Astrocyte (in vitro differentiated cells and primary cell): Measurements from ENCODE around the gene KIRREL3. TPM values are rescaled to one million over a fixed set of nuclear protein-coding genes. Genes with fewer than 3 reads are reported as not detected.

ENCODE experiments used
- DNase-seq: peaks from one replicate; pipeline ENCODE4 v3.0.0-alpha.2; 2010; ENCODE audit warnings: low read depth
- FAIRE-seq: peaks from 2 replicates; lab custom pipeline; 2011; peaks lifted over from hg19 to GRCh38; lab: Jason Lieb, UNC
- H2AFZ ChIP-seq: 2 replicates; pipeline ENCODE4 v1.6.0; 2012; ENCODE audit warnings: low read depth, low read length, inconsistent platforms
- H3K27ac ChIP-seq: 2 replicates; pipeline ENCODE4 v1.5.1; 2011; ENCODE audit warnings: low read depth, low read length, inconsistent platforms
- H3K27me3 ChIP-seq: 2 replicates; pipeline ENCODE4 v1.6.0; 2011; ENCODE audit warnings: low read length, inconsistent platforms; ENCODE audit not compliant: insufficient read depth
- H3K36me3 ChIP-seq: 2 replicates; pipeline ENCODE4 v1.5.1; 2011; ENCODE audit warnings: low read length, inconsistent platforms; ENCODE audit not compliant: insufficient read depth
- H3K4me1 ChIP-seq: 2 replicates; pipeline ENCODE4 v1.5.1; 2011; ENCODE audit warnings: low read length, inconsistent platforms; ENCODE audit not compliant: insufficient read depth
- H3K4me2 ChIP-seq: 2 replicates; pipeline ENCODE4 v1.6.0; 2012; ENCODE audit warnings: low read length, inconsistent platforms
- H3K4me3 ChIP-seq: 2 replicates; pipeline ENCODE4 v1.5.1; 2011; ENCODE audit warnings: low read depth, mild to moderate bottlenecking, low read length, inconsistent platforms; ENCODE audit not compliant: insufficient read depth
- H3K79me2 ChIP-seq: 2 replicates; pipeline ENCODE4 v1.6.0; 2012; ENCODE audit warnings: mild to moderate bottlenecking, low read length, inconsistent platforms; ENCODE audit not compliant: insufficient read depth
- H3K9ac ChIP-seq: 2 replicates; pipeline ENCODE4 v1.6.0; 2012; ENCODE audit warnings: mild to moderate bottlenecking, low read length, inconsistent platforms
- H3K9me3 ChIP-seq: 2 replicates; pipeline ENCODE4 v1.5.1; 2012; ENCODE audit warnings: low read depth, mild to moderate bottlenecking, low read length, inconsistent platforms; ENCODE audit not compliant: insufficient read depth
- H4K20me1 ChIP-seq: 2 replicates; pipeline ENCODE4 v1.6.0; 2012; ENCODE audit warnings: low read length, inconsistent platforms; ENCODE audit not compliant: insufficient read depth
- H3K27ac Mint-ChIP-seq: one replicate; pipeline ENCODE4 v1.8.0; 2021; ENCODE audit warnings: mild to moderate bottlenecking, mixed read lengths; ENCODE audit not compliant: unreplicated experiment
- H3K27me3 Mint-ChIP-seq: one replicate; pipeline ENCODE4 v1.8.0; 2021; ENCODE audit warnings: low read depth, mixed read lengths; ENCODE audit not compliant: unreplicated experiment
- H3K36me3 Mint-ChIP-seq: one replicate; pipeline ENCODE4 v1.8.0; 2021; ENCODE audit warnings: low read depth, mixed read lengths; ENCODE audit not compliant: unreplicated experiment
- H3K4me1 Mint-ChIP-seq: one replicate; pipeline ENCODE4 v1.8.0; 2021; ENCODE audit warnings: low read depth, mixed read lengths; ENCODE audit not compliant: unreplicated experiment
- H3K4me3 Mint-ChIP-seq: one replicate; pipeline ENCODE4 v1.8.0; 2021; ENCODE audit warnings: mild to moderate bottlenecking, moderate library complexity, mixed read lengths; ENCODE audit not compliant: unreplicated experiment
- H3K9me3 Mint-ChIP-seq: one replicate; pipeline ENCODE4 v1.8.0; 2021; ENCODE audit warnings: mild to moderate bottlenecking, mixed read lengths; ENCODE audit not compliant: unreplicated experiment
- CTCF ChIP-seq: IDR thresholded peaks from 2 replicates; pipeline ENCODE4 v1.5.1; 2011; ENCODE audit warnings: low read depth, mild to moderate bottlenecking, inconsistent platforms, low read length, moderate library complexity; ENCODE audit not compliant: insufficient read depth
- EZH2 ChIP-seq: IDR thresholded peaks from 2 replicates; pipeline ENCODE4 v1.6.1; 2012; ENCODE audit warnings: mild to moderate bottlenecking, low read length, inconsistent platforms; ENCODE audit not compliant: insufficient read depth
- total RNA-seq: library from RNA; stranded (reverse); gene quantifications from 2 replicates; pipeline ENCODE4 v1.2.1, GENCODE V29; 2021

KIRREL3 gene
- total RNA-seq, 1 donor from 2014 or later: 0.91 TPM

DNA sequence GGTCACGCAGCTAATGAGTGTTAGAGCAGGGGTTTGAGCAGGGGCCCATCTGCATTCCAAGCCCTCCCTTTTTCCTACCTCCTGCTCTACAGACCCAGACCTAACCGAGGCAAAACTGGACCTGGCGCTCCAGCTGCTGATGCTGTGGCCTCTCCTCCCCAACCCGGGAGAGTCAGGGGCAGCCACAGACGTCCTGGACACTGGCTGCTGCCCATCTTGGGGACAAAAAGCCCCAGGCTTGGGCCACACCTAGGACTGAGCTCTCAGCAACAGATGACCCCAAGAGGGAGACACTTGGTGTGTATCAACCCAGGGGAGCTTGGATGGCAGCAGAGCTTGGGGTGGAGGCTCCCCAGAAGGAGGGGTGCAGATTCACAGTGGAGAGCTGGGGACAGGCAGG lies 472.5 kb downstream of the KIRREL3 start:
- H3K36me3 ChIP-seq: no peaks in the 10 kb centered on the region
- DNase-seq (no peak), FAIRE-seq (no peak)
- Mint-ChIP-seq H3K4me3 (no peak overlapping the region), H3K36me3 (no peaks in the 10 kb centered on the region), H3K27ac (no peak overlapping the region), H3K9me3 (no peaks in the 10 kb centered on the region), H3K27me3 (peaks cover 64% of the 10 kb centered on the region), H3K4me1 (no peaks in the 10 kb centered on the region)
- H3K9me3 ChIP-seq: no peaks in the 10 kb centered on the region
- H3K4me3 ChIP-seq: no peak overlapping the region
- no peak overlapping the region for H2AFZ ChIP-seq
- no peaks in the 10 kb centered on the region for H4K20me1 ChIP-seq
- no peak for TF ChIP-seq CTCF
- TF ChIP-seq EZH2: no peak
- H3K4me2 ChIP-seq: no peak overlapping the region
- no peaks in the 10 kb centered on the region for H3K4me1 ChIP-seq
- H3K79me2 ChIP-seq: no peaks in the 10 kb centered on the region
- H3K9ac ChIP-seq: no peak overlapping the region
- no peaks in the 10 kb centered on the region for H3K27me3 ChIP-seq
- H3K27ac ChIP-seq: no peak overlapping the region

GRCh38 chr11:126527651-126528050 lies 472.9 kb downstream of the KIRREL3 start:
- no peaks in the 10 kb centered on the region for H3K9me3 Mint-ChIP-seq
- Histone ChIP-seq H3K9ac (no peak overlapping the region), H3K4me1 (no peaks in the 10 kb centered on the region), H2AFZ (no peak overlapping the region), H3K9me3 (no peaks in the 10 kb centered on the region), H3K79me2 (no peaks in the 10 kb centered on the region), H3K27ac (no peak overlapping the region), H3K4me3 (no peak overlapping the region), H3K36me3 (no peaks in the 10 kb centered on the region), H3K4me2 (no peak overlapping the region), H4K20me1 (no peaks in the 10 kb centered on the region), H3K27me3 (no peaks in the 10 kb centered on the region)
- no peaks in the 10 kb centered on the region for H3K4me1 Mint-ChIP-seq
- no peak overlapping the region for H3K27ac Mint-ChIP-seq
- H3K4me3 Mint-ChIP-seq: no peak overlapping the region
- FAIRE-seq (no peak), DNase-seq (no peak)
- TF ChIP-seq EZH2 (no peak), CTCF (no peak)
- H3K27me3 Mint-ChIP-seq: peaks cover 69% of the 10 kb centered on the region
- H3K36me3 Mint-ChIP-seq: no peaks in the 10 kb centered on the region

DNA sequence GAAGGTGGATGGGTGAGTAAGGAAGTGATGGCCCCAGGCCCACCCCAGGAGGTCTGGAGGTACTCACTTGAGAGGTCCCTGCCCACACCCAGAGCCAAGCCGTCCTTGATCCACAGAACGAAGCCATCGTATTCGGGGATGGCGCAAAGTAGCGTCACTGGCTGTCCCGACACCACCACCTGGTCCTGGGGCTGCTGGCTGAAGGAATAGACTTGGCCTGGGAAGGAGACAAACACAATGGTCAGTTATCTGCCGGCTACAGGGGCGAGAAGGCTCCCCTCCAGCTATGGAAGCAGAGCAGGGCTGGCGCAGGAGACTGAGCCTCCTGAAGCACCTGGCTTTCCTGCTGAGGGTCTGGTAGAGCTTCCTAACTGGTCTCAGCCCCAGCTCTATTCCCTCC lies 474.1 kb downstream of the KIRREL3 start:
- no peaks in the 10 kb centered on the region for H3K27me3 ChIP-seq
- no peak overlapping the region for H3K4me3 Mint-ChIP-seq
- no peak overlapping the region for H2AFZ ChIP-seq
- H3K9me3 Mint-ChIP-seq: peaks cover 1% of the 10 kb centered on the region
- peaks cover 65% of the 10 kb centered on the region for H3K27me3 Mint-ChIP-seq
- H3K9ac ChIP-seq: no peak overlapping the region
- no peak overlapping the region for H3K4me2 ChIP-seq
- no peak for DNase-seq
- no peaks in the 10 kb centered on the region for H3K4me1 ChIP-seq
- H3K36me3 ChIP-seq: no peaks in the 10 kb centered on the region
- no peak for TF ChIP-seq CTCF
- no peak for TF ChIP-seq EZH2
- H3K27ac ChIP-seq: no peak overlapping the region
- H4K20me1 ChIP-seq: no peaks in the 10 kb centered on the region
- no peak for FAIRE-seq
- no peak overlapping the region for H3K4me3 ChIP-seq
- no peaks in the 10 kb centered on the region for H3K9me3 ChIP-seq
- no peaks in the 10 kb centered on the region for H3K79me2 ChIP-seq
- no peaks in the 10 kb centered on the region for H3K36me3 Mint-ChIP-seq
- peaks cover 3% of the 10 kb centered on the region for H3K4me1 Mint-ChIP-seq
- H3K27ac Mint-ChIP-seq: no peak overlapping the region
